ENCODE data around the gene RETSAT. TPM values are rescaled to one million over a fixed set of nuclear protein-coding genes. Genes with fewer than 3 reads are reported as not detected.

RETSAT gene
- polyA plus RNA-seq, 2 of the 4 experiments (the other 2 are of a cell fraction): 42.3 to 51.6 TPM

DNA sequence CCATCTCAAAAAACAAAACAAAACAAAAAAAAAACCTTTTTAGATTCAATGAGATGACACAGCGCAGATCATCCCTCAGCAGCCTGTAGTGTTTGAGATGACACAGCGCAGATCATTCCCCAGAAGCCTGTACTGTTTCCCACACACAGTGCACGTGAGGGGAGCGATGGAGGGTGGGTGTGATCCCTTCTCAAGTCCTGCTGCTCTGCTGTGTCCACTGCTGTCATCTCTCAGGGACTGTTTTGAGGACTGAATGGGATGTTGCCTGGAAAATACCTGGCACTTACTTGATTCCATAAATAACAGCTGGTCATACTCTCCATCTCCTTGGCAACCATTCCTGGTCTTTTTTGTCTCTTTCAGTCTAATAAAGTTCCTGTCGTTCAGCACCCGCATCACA lies 52.2 kb downstream of the RETSAT start:
- POLR2A ChIA-PET: no interaction called here
- no peak overlapping the region for H3K4me3 ChIP-seq
- no peaks in the 10 kb centered on the region for H3K4me1 ChIP-seq
- CTCF ChIA-PET: interaction anchor here (2.1 to 14.5 kb wide), 8 partner anchors 12 to 376 kb away, joined by 7 to 371 read pairs (median 44); partner anchors contain the start of genes TCF7L1 and TGOLN2
- no peak overlapping the region for H3K27ac ChIP-seq
- no peak for FAIRE-seq
- no peak; a peak in 1 of 6 replicates for ATAC-seq
- WGBS (ENCODE audit: missing lambda C conversion rate): 86% methylated on average over 6 of the region's 6 CpGs
- no peaks in the 10 kb centered on the region for H3K9me3 ChIP-seq
- TF ChIP-seq HDAC2 (IDR thresholded peaks at IDR 0.05) (no peak), NR3C1 (IDR thresholded peaks at IDR 0.05) (no peak), ESRRA (IDR thresholded peaks at IDR 0.05; ENCODE audit: borderline replicate concordance, low read length) (no peak), EHMT2 (IDR thresholded peaks at IDR 0.05; ENCODE audit: low read depth) (no peak), FOSB (CRISPR knock-in tag; IDR thresholded peaks at IDR 0.05) (no peak), FOSL2 (IDR thresholded peaks at IDR 0.05) (no peak), FOSL2 (CRISPR knock-in tag; IDR thresholded peaks at IDR 0.05) (no peak)
- no peak overlapping the region for H3K4me2 ChIP-seq
- DNase-seq (ENCODE audit: low read depth in 1 of 2, low spot score in 1 of 2): no peak

Small RNA genes lying within 50 kb of the gene (small RNA-seq; reads per million reads assigned to genes)
- gene AC062037.1 (0 reads per million in 6 experiments), gene AC062037.2 (0 reads per million in 6 experiments), gene RF00019 (0 reads per million in 6 experiments), gene RN7SL113P (0 reads per million in 6 experiments)

Other genes starting within 250 kb of the RETSAT start
- 0.68 and 0.95 TPM in 2 replicates for gene TCF7L1, start 221.1 kb downstream of the RETSAT start, polyA plus RNA-seq (2011; rRNA removed)
- gene TCF7L1, start 221.1 kb downstream of the RETSAT start, polyA plus RNA-seq (2017; fragmentation: RNase III; extraction: RNeasy Plus Mini Kit Qiagen cat#74134 plus additional on column Dnase treatment): 4.1 to 5.0 TPM (median 4.4 TPM) in 3 replicates
- 159 and 177 TPM in 2 replicates for gene TGOLN2, start 26.5 kb downstream of the RETSAT start, polyA plus RNA-seq (2011; rRNA removed)
- 97.1 to 98.9 TPM (median 98.3 TPM) in 3 replicates for gene TGOLN2, start 26.5 kb downstream of the RETSAT start, polyA plus RNA-seq (2017; fragmentation: RNase III; extraction: RNeasy Plus Mini Kit Qiagen cat#74134 plus additional on column Dnase treatment)
- gene ELMOD3, start 241 bp upstream of the RETSAT start, polyA plus RNA-seq (2011; rRNA removed): 29.9 and 31.9 TPM in 2 replicates
- 14.6 to 17.8 TPM (median 15.3 TPM) in 3 replicates for gene ELMOD3, start 241 bp upstream of the RETSAT start, polyA plus RNA-seq (2017; fragmentation: RNase III; extraction: RNeasy Plus Mini Kit Qiagen cat#74134 plus additional on column Dnase treatment)
- 81.0 and 94.6 TPM in 2 replicates for gene CAPG, start 55.8 kb upstream of the RETSAT start, polyA plus RNA-seq (2011; rRNA removed)
- gene CAPG, start 55.8 kb upstream of the RETSAT start, polyA plus RNA-seq (2017; fragmentation: RNase III; extraction: RNeasy Plus Mini Kit Qiagen cat#74134 plus additional on column Dnase treatment): 53.0 to 61.3 TPM (median 57.5 TPM) in 3 replicates
- gene SH2D6, start 64.2 kb upstream of the RETSAT start, polyA plus RNA-seq (2011; rRNA removed): 1.3 and 1.8 TPM in 2 replicates
- gene SH2D6, start 64.2 kb upstream of the RETSAT start, polyA plus RNA-seq (2017; fragmentation: RNase III; extraction: RNeasy Plus Mini Kit Qiagen cat#74134 plus additional on column Dnase treatment): 1.4 to 1.5 TPM (median 1.4 TPM) in 3 replicates
- gene MAT2A, start 184.6 kb upstream of the RETSAT start, polyA plus RNA-seq (2011; rRNA removed): 1,024 and 1,329 TPM in 2 replicates
- 370 to 430 TPM (median 400 TPM) in 3 replicates for gene MAT2A, start 184.6 kb upstream of the RETSAT start, polyA plus RNA-seq (2017; fragmentation: RNase III; extraction: RNeasy Plus Mini Kit Qiagen cat#74134 plus additional on column Dnase treatment)
- 39.0 and 49.6 TPM in 2 replicates for gene GGCX, start 207.0 kb upstream of the RETSAT start, polyA plus RNA-seq (2011; rRNA removed)
- 48.7 to 58.5 TPM (median 55.1 TPM) in 3 replicates for gene GGCX, start 207.0 kb upstream of the RETSAT start, polyA plus RNA-seq (2017; fragmentation: RNase III; extraction: RNeasy Plus Mini Kit Qiagen cat#74134 plus additional on column Dnase treatment)
- gene VAMP8, start 223.1 kb upstream of the RETSAT start, polyA plus RNA-seq (2011; rRNA removed): 38.3 and 41.1 TPM in 2 replicates
- gene VAMP8, start 223.1 kb upstream of the RETSAT start, polyA plus RNA-seq (2017; fragmentation: RNase III; extraction: RNeasy Plus Mini Kit Qiagen cat#74134 plus additional on column Dnase treatment): 17.7 to 22.4 TPM (median 18.5 TPM) in 3 replicates
- 0.16 and 0.67 TPM in 2 replicates for gene VAMP5, start 229.9 kb upstream of the RETSAT start, polyA plus RNA-seq (2011; rRNA removed)
- not detected in 3 replicates for gene VAMP5, start 229.9 kb upstream of the RETSAT start, polyA plus RNA-seq (2017; fragmentation: RNase III; extraction: RNeasy Plus Mini Kit Qiagen cat#74134 plus additional on column Dnase treatment)
- 287 and 366 TPM in 2 replicates for gene RNF181, start 241.2 kb upstream of the RETSAT start, polyA plus RNA-seq (2011; rRNA removed)
- 182 to 199 TPM (median 189 TPM) in 3 replicates for gene RNF181, start 241.2 kb upstream of the RETSAT start, polyA plus RNA-seq (2017; fragmentation: RNase III; extraction: RNeasy Plus Mini Kit Qiagen cat#74134 plus additional on column Dnase treatment)
- 8.5 and 14.0 TPM in 2 replicates for gene TMEM150A, start 248.2 kb upstream of the RETSAT start, polyA plus RNA-seq (2011; rRNA removed)
- 8.0 to 10.9 TPM (median 10.6 TPM) in 3 replicates for gene TMEM150A, start 248.2 kb upstream of the RETSAT start, polyA plus RNA-seq (2017; fragmentation: RNase III; extraction: RNeasy Plus Mini Kit Qiagen cat#74134 plus additional on column Dnase treatment)

Data from A549 (cell line).